ENCODE results near the gene SLC35C1.

GRCh38 chr11:45812581-45813548, 7.9 kb downstream of the SLC35C1 start:
- TF ChIP-seq, protein P1, sequence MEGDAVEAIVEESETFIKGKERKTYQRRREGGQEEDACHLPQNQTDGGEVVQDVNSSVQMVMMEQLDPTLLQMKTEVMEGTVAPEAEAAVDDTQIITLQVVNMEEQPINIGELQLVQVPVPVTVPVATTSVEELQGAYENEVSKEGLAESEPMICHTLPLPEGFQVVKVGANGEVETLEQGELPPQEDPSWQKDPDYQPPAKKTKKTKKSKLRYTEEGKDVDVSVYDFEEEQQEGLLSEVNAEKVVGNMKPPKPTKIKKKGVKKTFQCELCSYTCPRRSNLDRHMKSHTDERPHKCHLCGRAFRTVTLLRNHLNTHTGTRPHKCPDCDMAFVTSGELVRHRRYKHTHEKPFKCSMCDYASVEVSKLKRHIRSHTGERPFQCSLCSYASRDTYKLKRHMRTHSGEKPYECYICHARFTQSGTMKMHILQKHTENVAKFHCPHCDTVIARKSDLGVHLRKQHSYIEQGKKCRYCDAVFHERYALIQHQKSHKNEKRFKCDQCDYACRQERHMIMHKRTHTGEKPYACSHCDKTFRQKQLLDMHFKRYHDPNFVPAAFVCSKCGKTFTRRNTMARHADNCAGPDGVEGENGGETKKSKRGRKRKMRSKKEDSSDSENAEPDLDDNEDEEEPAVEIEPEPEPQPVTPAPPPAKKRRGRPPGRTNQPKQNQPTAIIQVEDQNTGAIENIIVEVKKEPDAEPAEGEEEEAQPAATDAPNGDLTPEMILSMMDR (IDR thresholded peaks at IDR 0.05), result no peak
- no peak for TF ChIP-seq POLR2A (IDR thresholded peaks at IDR 0.05)
